GM18519 (cell line): ENCODE measurements around the gene DLL3.

ENCODE experiments used
- ATAC-seq: cut with Tn5 transposase; IDR thresholded peaks from one replicate; pipeline ENCODE4 v1.9.1; 2021; ENCODE audit warnings: mild to moderate bottlenecking, moderate library complexity; ENCODE audit not compliant: unreplicated experiment, low FRiP score

Gene DLL3

GRCh38 chr19:39515551-39516191 is 16.9 kb downstream of the DLL3 start:
- no peak for ATAC-seq

DNA sequence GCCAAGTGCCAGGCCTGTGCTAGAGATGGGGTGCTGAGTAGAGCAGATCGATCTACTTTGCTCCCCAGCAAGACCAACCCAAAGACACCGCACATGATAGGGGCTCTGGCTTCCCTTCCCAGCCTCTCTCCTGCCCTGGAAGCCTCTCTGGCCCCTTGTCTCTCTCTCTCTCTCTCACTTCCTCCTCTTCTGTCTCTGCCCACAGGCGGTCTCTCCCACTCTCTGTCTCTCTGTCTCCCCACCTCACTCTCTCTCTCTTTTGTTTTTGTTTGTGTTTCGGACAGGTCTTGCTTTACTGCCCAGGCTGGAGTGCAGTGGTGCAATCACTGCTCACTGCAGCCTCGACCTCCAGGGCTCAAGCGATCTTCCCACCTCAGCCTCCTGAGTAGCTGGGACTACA is 17.5 kb downstream of the DLL3 start:
- ATAC-seq = no peak

DNA sequence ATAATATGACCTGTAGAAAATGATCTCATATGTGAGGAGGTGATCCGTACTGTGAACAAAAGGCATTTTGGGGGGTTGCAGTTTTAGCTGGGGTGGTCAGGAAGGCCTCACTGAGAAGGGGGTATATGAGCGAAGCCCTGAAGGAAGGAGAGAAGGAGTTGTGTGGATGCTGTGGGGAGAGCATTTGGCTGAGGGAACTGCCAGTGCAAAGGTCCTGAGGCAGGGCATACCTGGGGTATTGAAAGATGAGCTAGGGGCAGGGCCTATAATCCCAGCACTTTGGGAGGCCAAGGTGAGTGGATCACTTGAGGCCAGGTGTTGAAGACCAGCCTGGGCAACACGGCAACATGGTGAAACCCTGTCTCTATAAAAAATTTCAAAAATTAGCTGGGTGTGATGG is 18.7 kb downstream of the DLL3 start:
- no peak for ATAC-seq

- no peak for ATAC-seq
These were observed 19.7 kb downstream of the DLL3 start for GRCh38 chr19:39518458-39518857.

DNA sequence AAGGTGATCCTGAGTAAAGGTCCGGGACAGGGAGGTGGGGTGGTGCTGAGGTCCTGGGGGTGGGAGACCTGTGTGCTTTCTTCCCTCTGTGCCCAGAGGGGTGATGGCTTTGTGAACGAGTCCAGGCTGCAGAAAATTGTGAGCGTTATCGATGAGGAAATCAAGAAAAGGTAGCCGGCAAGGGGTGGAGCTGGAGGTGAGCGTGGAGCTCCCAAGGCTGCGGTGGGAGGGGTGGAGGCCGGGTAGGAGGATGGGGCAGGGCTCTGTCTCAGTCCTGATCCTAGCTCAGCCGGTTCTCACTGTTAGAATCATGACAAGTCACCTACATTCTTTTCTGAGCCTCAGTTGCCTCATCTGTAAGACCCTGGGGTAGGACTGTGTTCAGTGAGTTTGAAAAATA is 20.2 kb downstream of the DLL3 start:
- ATAC-seq = no peak

DNA sequence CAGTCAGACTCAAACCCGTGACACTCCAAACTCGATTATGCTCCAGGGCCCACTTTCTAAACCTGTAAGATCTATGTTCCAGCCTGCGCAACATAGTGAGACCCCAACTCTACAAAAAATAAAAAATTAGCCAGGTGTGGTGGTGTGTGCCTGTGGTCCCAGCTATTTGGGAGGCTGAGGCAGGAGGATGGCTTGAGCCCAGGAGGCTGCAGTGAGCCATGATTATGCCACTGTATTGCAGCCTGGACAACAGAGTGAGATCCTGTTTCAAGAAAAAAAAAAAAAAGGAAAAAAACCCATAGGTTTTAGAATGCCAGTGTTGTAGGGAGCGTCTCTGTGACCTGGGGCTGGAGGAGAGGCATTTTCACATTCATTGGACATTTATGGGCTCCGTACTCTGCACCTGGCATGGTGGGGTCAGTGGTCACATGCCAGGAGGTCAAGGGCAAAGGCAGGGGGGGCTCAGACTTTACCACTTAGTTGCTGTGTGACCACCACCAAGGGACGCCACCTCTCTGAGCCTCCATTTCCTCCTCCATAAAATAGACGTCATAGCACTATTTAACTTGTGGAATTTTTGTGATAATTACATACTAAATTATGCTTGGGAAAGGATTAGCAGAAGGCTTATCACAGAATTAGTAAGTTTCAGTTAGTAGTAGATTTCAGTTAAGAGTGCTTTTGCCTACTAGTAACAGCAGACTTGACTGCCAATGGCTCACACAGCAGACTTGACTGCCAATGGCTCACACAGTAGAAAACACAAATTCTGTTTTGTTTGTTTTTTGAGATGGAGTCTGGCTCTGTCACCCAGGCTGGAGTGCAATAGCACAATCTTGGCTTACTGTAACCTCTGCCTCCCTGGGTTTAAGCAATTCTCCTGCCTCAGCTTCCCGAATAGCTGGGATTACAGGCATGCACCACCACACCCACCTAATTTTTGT is 22.1 kb downstream of the DLL3 start:
- no peak for ATAC-seq

- no peak for ATAC-seq
These were observed 25.7 kb downstream of the DLL3 start for GRCh38 chr19:39524495-39524894.

DNA sequence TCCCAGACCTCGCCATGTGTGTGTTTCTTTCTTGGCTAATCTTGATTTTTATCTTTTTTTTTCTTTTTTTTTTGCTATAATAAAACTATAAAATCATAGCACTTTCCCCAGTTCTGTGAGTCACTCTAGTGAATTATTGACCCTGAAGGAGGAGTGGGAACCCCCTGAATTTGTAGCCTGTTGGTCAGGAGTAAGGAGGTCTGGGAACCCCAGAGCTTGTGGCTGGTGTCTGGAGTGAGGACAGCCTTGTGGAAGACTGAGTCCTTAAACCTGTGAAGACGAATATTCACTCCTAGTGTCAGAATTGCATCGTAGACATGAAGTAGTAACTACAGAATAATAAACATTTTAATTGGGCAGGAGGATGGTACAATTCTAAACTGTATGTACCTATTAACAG is 26.5 kb downstream of the DLL3 start:
- no peak for ATAC-seq

- ATAC-seq = no peak
These were observed 33.1 kb downstream of the DLL3 start for GRCh38 chr19:39531834-39532232.

DNA sequence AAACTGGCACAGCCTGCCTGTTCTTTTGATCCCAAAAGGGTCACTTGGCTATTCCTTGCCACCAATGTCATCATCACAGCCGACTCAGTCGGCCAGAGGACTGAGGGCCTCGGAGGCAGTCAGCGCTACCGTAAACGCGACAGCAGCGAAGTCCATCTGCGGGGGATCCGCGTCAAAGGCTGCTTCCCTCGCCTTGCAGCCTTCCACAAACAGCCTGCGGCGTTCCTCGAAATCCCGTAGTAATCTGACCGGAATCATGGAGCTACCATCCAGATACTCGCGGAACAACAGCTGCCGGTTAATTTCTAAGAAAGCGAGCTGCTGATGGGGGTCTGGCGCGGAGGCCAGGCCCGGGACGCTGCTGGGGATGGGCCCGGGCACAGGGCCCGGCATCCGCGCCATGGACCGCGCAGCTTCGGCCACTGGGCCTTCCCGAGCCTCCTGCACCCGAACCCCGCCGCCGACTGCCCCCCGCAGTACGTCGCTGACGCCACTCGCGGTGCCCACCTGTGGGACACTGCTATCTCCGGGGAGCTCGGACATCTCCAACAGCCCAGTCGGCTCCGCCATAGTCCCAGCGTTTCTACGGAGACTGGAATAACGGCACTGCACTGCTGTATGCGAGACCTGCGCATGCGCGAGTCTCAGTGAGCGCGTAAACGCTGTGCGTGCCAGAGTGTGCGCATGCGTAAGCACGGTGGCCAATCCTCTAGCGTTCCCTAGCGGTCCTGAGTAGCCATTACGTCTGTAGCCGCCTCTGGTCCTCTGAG is 33.7 kb downstream of the DLL3 start, which contains the start of gene EID2B:
EID2B (minus strand) TSS at position 620 of the 770 bp plus-strand sequence; CDS start at position 570, 50 bp downstream.
- ATAC-seq = peak; percentile 87

GRCh38 chr19:39533003-39533512 is 34.3 kb downstream of the DLL3 start:
- ATAC-seq = no peak

GRCh38 chr19:39533791-39534190 is 35.0 kb downstream of the DLL3 start:
- ATAC-seq = no peak

GRCh38 chr19:39539165-39539517 is 40.4 kb downstream of the DLL3 start:
- no peak for ATAC-seq

- no peak for ATAC-seq
These were observed 41.0 kb downstream of the DLL3 start, which contains the start of gene EID2 for GRCh38 chr19:39539518-39540332. TSS of gene EID2 (minus strand) at chr19:39540161. CDS start at chr19:39540079, 82 bp downstream.

- no peak for ATAC-seq
These were observed 41.6 kb downstream of the DLL3 start for GRCh38 chr19:39540333-39540673.

DNA sequence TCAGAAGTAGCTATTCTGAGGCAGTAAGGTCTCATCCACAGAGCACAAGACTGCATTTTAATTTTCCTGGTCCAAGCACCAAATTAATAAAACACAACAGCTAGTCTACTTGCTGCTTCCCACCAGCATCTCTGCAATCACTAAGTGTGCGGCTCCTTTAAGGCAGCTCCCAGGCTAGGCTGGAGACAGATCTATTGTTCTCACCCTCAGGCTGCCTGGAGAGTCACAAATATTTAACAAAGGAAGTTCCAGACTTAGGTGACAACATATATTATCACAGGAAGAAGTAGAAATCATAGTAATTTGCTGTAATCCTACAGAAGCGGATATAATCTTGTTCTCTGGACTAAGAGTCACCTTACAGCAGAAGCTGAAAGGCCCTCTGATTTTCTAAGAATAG is 43.5 kb downstream of the DLL3 start:
- ATAC-seq = no peak

- ATAC-seq = no peak
These were observed 44.7 kb downstream of the DLL3 start for GRCh38 chr19:39543477-39543857.

GRCh38 chr19:39544226-39544903 is 45.6 kb downstream of the DLL3 start:
- ATAC-seq = no peak

- ATAC-seq = no peak
These were observed 46.2 kb downstream of the DLL3 start for GRCh38 chr19:39544911-39545310.

DNA sequence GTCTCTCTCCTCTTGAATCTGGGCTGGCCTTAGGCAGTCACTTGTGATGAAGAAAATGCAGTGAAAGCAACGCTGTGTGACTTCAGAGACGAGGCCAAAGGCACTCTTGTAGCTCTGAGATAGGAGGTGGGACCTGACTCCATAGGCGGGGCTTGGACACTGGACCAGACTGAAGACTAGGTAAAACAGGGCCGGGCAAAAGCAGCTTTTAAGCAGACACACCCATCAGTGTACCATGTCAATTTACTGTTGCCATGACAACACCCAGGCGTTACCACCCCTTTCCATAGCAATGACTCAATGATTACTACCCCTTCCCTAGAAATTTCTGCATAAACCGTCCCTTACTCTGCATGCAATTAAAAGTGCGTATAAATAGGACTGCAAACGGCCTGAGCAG is 47.9 kb downstream of the DLL3 start:
- ATAC-seq = no peak
